Transverse colon (tissue), 4 donors: ENCODE data around the gene SPOCK3.

Experiments
- POLR2A ChIP-seq: fragments of 450-650 bp; IDR thresholded peaks from one replicate; pipeline ENCODE4 v1.6.1; 2016; ENCODE audit warnings: antibody characterized with exemption, mild to moderate bottlenecking, moderate library complexity
- POLR2AphosphoS5 ChIP-seq, 3 donors: sonication (generic); formaldehyde crosslinking; IDR thresholded peaks; one replicate each; pipeline ENCODE4 v1.6.1; 2016; ENCODE audit warnings: antibody characterized with exemption in 3 of 3
- TF ChIP-seq, protein P1 (sequence below), 5 experiments: fragments of 200-600 bp in 3 of 5; fragments of 450-650 bp in 2 of 5; sonication (generic) in 3 of 5; IDR thresholded peaks; 1 replicate in 2 of 5; 2 replicates in 3 of 5; pipeline ENCODE4 v1.5.1; 2016 to 2017; ENCODE audit warnings: antibody characterized with exemption in 5 of 5, inconsistent platforms in 3 of 5, mild to moderate bottlenecking in 2 of 5, moderate library complexity in 1 of 5

DNA sequence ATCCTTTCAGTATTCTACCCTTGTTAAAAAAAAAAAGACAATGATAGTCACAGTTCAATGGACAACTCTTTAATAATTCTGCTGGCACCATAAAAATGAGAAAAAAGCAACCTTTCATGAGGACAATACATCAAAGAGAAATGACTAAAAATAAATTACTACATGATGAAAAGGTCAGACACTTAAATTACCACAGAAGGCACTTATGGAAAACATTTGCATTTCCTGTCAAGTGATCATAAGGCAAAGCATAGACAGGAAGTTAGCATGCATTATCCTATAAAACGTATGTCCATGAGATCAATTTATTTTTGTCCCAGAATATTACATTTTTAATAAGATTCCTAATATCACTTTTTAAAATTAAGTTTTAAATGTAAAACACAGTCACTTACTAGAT lies 303.8 kb downstream of the SPOCK3 start:
- TF ChIP-seq POLR2A (no peak), POLR2AphosphoS5 (IDR thresholded peaks at IDR 0.05) (no peak)
- TF ChIP-seq, protein P1, sequence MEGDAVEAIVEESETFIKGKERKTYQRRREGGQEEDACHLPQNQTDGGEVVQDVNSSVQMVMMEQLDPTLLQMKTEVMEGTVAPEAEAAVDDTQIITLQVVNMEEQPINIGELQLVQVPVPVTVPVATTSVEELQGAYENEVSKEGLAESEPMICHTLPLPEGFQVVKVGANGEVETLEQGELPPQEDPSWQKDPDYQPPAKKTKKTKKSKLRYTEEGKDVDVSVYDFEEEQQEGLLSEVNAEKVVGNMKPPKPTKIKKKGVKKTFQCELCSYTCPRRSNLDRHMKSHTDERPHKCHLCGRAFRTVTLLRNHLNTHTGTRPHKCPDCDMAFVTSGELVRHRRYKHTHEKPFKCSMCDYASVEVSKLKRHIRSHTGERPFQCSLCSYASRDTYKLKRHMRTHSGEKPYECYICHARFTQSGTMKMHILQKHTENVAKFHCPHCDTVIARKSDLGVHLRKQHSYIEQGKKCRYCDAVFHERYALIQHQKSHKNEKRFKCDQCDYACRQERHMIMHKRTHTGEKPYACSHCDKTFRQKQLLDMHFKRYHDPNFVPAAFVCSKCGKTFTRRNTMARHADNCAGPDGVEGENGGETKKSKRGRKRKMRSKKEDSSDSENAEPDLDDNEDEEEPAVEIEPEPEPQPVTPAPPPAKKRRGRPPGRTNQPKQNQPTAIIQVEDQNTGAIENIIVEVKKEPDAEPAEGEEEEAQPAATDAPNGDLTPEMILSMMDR (IDR thresholded peaks at IDR 0.05) = no peak
